CD4-positive, alpha-beta T cell treated with Interferon gamma for 1 hour (primary cell): Measurements from ENCODE around the gene RNF123.
A peak's percentile ranks its signal among the peaks of the same experiment; 100 is the strongest.
"Not testable (repeated sequence)": the region's sequence is repeated elsewhere in the genome, so short reads cannot be mapped to it uniquely, and the experiment has no call there.

Source experiments
- DNase-seq: peaks from one replicate; pipeline ENCODE4 v3.0.0-alpha.2; 2020

RNF123 gene

DNA sequence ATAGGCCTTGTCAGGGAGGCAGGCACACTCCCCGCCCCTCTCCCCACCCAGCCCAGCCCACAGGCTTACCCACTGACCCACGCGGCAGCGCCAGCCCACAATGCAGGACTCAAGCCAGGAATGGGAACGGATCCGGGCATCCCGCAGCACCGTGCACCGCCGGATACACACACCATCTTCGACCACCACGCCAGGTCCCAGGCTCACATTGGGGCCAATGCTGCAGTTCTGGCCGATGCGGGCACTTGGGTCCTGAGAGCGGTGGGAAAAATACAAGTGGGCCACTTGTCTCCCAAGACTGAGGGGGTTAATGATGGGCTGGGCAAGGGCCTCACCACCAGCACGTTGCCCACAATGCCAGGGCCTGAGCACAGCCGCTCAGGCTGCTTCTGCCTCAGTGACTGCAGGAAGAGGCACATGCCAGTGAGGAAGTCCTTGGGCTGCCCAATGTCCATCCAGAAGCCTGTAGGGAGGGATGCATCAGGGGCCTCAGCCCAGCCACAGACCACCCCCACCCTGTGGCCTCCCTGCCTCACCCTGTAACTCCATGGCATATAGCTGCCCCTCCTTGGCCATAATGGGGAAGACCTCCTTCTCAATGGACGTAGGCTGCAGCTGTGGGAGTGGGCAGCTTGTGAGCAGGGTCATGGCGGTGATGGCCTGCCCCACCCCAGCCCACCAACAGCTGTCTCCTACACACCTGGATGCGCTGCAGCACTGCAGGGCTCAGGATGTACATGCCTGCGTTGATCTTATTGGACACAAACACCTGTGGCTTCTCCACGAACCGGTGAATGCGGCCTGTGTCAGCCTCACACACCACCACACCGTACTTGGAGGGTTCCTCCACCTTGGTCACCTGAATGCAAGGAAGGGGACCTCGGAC lies 32.8 kb downstream of the RNF123 start:
- DNase-seq = no peak

GRCh38 chr3:49722896-49723295 lies 33.5 kb downstream of the RNF123 start:
- DNase-seq = no peak

DNA sequence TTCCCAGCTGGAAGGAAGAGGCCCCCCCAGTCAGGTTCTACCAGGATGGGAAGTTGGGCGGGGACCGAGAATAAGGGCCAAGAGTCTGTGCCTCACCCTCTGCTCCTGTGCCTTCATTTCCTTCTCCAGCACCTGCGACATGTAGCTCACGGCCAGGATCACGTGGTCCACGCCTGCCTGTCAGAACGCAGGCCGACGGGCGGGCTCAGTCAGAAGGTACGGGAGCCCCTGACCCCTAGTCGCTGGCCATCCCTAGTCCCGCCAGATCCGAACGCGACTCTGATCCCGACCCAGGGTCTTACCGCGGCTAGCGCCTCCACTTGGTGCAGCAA lies 33.9 kb downstream of the RNF123 start:
- DNase-seq = peak; percentile 59

GRCh38 chr3:49723628-49724551 lies 34.5 kb downstream of the RNF123 start, which contains the start of gene GMPPB:
Gene GMPPB (minus strand): TSS chr3:49723951. CDS start chr3:49723726, 225 bp downstream.
- peak; percentile 93 for DNase-seq

DNA sequence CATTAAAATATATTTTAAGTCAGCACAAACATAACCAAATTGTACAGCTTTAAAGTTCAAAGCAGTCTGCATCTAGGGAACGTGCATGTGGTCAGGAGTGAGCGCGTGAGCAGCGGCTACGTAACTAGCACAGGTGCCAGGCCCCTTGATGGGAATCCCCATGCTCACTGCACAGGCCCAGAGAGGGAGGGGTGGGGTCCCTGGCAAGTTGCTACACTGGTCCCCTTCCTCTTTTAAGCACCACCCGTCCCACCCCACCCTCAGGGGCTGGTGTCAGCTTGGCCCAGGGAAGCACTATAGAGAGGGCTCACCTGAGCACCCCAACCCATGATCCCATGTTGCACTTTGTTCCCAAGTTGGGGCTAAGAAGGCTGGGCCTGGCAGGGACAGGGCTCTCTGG lies 35.2 kb downstream of the RNF123 start:
- peak; percentile 79 for DNase-seq

DNA sequence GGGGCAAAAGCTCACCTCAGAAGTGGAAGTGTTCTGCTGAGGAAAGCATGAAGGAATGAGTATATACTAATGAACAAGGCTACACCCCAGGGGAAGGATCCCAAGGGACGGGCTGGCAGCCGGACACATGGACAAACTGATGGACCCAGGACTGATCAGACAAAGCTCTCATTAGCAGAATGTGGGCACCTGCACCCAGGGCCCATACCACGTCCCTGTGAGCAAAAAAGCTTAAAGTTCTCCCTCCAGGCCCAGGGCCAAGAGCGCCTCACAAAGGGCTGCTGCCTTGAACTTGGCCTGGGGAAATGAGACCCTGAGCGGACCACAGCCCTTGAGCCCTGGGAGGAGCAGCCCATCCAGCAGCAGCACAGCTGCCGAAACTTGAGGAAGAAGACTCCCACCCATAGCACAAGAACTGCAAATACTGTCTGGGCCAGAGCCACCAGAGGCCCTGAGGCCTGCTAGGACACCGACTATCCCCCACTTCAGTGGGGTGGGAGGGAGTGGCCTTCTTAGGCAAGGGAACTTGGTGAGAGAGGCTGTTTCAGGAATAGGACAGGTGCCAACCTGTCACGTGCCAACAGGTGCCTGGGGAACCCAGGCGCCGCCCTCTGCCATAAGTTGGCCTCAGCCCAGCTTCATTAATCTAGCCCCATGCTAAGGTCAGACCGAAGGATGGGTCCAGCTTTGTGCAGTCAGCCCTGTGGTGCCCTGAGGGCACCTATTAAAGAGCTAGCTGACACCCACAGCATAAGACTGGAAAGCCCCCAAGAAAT lies 36.7 kb downstream of the RNF123 start:
- DNase-seq = no peak

DNA sequence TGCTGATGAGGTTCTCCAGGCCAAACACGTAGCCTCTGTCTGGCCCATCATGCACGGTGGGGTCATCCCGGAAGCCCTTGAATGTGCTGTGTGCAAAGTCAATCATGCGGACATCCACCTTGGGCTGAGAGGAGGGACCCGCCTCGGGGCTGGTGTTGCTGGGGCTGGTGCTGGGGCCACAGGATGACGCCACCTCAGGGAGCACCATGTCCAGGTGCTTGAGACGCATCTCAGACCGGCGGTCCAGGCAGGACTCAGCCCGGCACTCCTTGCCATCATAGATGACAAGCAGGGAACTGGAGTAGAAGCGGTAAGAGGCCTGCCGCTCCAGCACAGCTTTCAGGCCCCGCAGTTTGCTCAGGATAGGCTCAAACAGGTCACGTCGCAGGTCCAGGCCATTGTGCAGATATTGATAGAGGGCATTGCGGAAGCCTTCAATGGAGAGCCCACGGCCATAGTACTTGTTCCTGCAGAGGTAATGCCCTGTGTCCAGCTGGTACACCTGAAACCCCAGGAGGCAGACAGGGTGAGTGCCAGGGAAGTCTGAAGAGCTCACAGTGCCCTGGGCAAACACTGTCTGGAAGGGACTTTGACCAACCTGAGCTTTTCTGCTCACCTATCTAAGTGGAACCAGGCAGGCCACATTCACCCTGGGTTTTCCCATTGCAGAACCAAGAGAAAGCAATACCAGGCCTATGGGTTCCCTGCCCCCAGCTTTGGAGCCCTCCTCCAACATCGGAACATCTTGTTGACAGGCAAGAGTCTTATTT lies 38.0 kb downstream of the RNF123 start:
- DNase-seq = no peak

DNA sequence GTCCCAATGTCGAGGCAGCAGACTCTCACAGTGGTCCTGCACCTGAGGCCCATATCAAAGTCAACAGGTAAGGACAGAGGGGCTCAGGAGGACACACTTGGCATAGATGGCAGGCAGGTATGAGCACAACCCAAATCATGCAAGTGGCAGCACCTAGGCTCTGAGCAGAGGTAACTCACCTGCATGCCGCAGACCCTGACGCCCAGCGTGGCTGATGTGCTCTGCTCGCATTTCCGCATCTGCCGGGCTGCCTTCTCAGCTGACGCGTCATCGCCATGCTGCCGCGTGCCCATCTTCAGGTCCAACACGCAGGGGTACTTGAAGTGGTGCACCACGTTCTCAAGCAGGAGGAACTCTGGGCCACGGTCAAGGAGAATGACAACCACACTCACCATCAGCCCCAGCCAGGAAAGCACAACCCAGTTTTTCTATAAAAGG lies 38.6 kb downstream of the RNF123 start:
- DNase-seq = no peak

GRCh38 chr3:49729966-49730609 lies 40.7 kb downstream of the RNF123 start:
- DNase-seq = no peak

GRCh38 chr3:49732597-49732996 lies 43.2 kb downstream of the RNF123 start:
- no peak for DNase-seq

GRCh38 chr3:49733551-49733950 lies 44.2 kb downstream of the RNF123 start:
- DNase-seq = no peak

GRCh38 chr3:49734752-49735151 lies 45.4 kb downstream of the RNF123 start:
- no peak for DNase-seq

DNA sequence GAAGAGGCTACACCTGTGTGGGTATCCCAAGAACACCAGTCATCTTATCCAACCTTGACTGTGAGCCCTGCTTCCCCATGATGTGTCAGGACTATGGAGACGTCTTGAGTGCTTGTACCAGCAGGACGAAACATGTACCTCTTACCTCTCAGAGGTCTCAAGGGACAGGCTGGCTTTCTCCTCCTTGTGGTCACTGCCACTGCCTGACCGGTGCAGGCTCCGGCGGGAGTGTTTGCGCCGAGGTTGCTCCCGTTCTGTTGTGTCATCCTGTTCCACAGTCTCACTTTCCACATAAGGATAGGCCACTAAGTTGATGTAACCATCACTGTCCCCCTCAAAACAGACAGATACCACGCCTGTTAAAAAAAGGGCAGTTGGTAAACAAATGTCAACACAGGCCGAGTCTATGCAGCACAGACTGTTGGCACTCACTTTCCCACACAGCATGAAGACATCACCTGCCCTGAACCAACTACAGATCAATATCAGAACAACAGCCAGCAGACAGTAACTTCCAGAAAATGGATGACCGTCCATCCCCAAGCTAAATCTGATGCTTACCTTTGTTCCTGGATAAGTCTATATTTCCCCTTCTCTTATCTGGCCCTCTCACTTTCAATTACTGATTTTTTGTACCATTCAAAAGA lies 48.8 kb downstream of the RNF123 start:
- DNase-seq = no peak

- DNase-seq = no peak
Observed at GRCh38 chr3:49740427-49740826, 51.1 kb downstream of the RNF123 start.

DNA sequence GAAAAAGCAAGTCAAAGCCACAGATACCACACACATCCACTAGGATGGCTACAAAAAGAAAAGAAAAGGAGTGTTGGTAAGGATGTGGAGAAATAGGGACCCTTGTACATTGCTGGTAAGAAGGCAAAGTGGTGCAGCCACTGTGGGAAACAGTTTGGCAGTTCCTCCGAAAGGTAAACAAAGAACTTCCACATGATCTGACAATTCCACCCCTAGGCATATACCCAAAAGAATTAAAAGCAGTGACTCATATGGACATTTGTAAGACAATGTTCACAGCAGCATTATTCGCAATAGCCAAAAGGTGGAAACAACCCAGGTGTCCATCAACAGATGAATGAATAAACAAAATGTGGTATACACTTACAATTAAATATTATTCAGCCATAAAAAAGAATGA lies 56.6 kb downstream of the RNF123 start:
- DNase-seq = no peak

- DNase-seq = no peak
Observed at GRCh38 chr3:49747792-49748480, 58.6 kb downstream of the RNF123 start.

GRCh38 chr3:49748874-49749273 lies 59.5 kb downstream of the RNF123 start:
- DNase-seq = not testable (repeated sequence)

GRCh38 chr3:49750056-49750455 lies 60.7 kb downstream of the RNF123 start:
- DNase-seq = no peak

DNA sequence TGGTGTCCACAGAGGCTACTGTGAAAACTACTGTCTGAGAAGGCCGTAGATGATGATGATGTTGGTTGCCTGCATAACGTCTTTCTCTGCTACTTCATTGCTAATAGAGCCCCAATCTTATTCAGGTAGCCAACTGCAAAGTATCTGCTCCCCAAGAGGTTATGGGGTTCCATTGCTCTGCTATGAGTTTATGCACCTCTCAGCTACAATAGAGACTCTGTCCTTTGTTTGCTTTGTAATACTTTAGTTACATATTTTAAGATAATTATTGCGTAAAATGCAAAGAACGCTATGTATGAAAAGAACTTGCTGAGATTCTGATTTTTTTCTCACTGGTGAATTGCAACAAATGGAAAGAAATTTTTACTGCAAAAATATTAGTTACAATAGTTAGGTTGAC lies 62.1 kb downstream of the RNF123 start:
- DNase-seq = no peak

- no peak for DNase-seq
Observed at GRCh38 chr3:49754536-49754935, 65.2 kb downstream of the RNF123 start.
